ENCODE measurements around the gene IQGAP2.

The IQGAP2 gene

GRCh38 chr5:76690704-76691466 lies 287.8 kb downstream of the IQGAP2 start:
- no peak for DNase-seq (ENCODE audit: low spot score)

DNA sequence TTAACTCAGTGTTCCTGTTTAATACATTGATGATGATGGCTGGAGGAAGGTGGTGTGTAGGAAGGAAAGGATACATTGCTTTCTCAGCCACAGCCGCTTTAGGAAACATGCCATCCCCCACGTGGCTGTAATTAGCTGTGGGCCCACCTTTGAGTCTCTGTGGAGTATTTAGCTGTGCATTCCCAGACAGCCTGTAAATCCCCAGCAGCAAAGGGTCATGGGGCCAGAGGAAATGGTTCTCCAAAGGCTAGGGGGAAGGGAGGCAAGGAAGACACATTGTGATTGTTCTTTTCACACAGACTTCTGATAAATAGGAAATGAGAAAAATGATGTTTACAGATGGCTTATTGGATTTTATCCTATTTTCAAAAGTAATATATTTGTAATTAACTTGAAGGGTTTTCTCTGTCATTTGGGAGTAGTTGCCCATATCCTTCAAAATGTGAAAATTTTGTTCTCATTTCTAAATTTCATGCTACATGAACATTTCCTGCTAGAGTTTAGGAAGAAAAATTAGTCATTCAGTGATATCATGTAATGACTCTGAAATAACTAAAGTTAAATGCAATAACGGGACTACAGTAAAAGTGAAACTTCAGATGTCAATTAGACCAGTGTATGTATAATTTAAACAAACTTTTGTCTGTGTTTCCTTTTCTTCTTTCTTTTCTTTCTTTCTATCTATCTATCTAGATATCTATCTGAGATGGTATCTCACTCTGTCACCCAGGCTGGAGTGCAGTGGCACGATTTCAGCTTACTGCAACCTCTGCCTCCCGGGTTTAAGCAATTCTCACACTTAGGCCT lies 288.6 kb downstream of the IQGAP2 start:
- DNase-seq (ENCODE audit: low spot score) = peak; percentile 12

DNA sequence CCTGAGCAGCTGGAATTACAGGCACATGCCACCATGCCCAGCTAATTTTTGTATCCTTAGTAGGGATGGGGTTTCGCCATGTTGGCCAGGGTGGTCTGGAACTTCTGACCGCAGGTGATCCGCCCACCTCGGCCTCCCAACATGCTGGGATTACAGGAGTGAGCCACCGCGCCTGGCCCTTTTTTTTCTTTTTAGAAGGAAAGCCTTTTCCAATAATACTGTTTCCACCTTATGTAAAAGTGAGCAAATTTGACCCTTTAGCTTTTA lies 289.1 kb downstream of the IQGAP2 start:
- DNase-seq (ENCODE audit: low spot score) = no peak

- DNase-seq (ENCODE audit: low spot score) = no peak
These were observed 289.6 kb downstream of the IQGAP2 start for GRCh38 chr5:76692651-76693050.

GRCh38 chr5:76693141-76693540 lies 290.1 kb downstream of the IQGAP2 start:
- DNase-seq (ENCODE audit: low spot score) = no peak

DNA sequence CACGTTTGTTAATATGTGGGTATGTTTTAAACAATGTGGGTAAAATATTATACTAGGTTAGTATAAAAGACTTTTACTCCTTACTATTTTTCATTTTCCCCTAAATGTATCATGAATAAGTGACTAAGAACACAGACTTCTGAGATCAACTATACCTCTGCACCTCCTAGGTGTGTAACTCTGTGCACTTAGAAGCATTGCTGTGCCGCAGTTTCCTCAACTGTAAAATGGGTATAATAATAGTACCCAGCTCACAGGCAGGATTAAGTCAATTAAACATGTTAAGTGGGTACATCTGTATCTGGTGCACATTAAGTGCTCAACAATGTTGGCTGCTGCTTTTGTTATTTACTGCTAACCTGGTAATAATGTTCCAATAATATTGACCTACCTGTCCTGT lies 291.2 kb downstream of the IQGAP2 start:
- DNase-seq (ENCODE audit: low spot score) = no peak

- DNase-seq (ENCODE audit: low spot score) = no peak
These were observed 292.3 kb downstream of the IQGAP2 start for GRCh38 chr5:76695346-76695745.

- no peak for DNase-seq (ENCODE audit: low spot score)
These were observed 293.2 kb downstream of the IQGAP2 start for GRCh38 chr5:76696251-76696650.

- DNase-seq (ENCODE audit: low spot score) = no peak
These were observed 294.6 kb downstream of the IQGAP2 start for GRCh38 chr5:76697670-76698069.

DNA sequence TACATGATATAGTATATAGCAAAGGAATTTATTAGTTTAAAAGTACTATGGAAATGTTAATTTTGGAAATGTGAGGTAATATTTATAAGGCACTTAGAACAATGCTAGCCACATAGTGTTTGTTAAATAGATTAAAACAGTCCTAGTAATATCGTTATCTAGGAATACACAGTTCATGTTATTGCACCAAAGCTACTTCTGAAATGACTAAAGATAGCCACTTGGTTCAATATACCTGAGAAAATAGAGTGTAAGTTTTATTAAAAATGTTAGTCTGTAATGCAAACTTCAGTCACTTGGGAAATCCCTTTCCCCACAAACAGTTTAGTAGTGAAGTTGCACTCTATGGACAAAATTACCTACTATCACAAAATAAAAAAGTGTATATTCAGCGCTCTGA lies 297.5 kb downstream of the IQGAP2 start:
- DNase-seq (ENCODE audit: low spot score) = no peak

- DNase-seq (ENCODE audit: low spot score) = peak; percentile 28
These were observed 298.2 kb downstream of the IQGAP2 start for GRCh38 chr5:76701298-76701697.

- no peak for DNase-seq (ENCODE audit: low spot score)
These were observed 300.6 kb downstream of the IQGAP2 start for GRCh38 chr5:76703707-76704106.

GRCh38 chr5:76704131-76704663 lies 301.1 kb downstream of the IQGAP2 start:
- DNase-seq (ENCODE audit: low spot score) = no peak

- DNase-seq (ENCODE audit: low spot score) = no peak
These were observed 302.5 kb downstream of the IQGAP2 start for GRCh38 chr5:76705574-76705973.

- DNase-seq (ENCODE audit: low spot score) = peak; percentile 54
These were observed 306.7 kb downstream of the IQGAP2 start for GRCh38 chr5:76709762-76710161.

GRCh38 chr5:76710991-76711390 lies 307.9 kb downstream of the IQGAP2 start:
- no peak for DNase-seq (ENCODE audit: low spot score)

DNA sequence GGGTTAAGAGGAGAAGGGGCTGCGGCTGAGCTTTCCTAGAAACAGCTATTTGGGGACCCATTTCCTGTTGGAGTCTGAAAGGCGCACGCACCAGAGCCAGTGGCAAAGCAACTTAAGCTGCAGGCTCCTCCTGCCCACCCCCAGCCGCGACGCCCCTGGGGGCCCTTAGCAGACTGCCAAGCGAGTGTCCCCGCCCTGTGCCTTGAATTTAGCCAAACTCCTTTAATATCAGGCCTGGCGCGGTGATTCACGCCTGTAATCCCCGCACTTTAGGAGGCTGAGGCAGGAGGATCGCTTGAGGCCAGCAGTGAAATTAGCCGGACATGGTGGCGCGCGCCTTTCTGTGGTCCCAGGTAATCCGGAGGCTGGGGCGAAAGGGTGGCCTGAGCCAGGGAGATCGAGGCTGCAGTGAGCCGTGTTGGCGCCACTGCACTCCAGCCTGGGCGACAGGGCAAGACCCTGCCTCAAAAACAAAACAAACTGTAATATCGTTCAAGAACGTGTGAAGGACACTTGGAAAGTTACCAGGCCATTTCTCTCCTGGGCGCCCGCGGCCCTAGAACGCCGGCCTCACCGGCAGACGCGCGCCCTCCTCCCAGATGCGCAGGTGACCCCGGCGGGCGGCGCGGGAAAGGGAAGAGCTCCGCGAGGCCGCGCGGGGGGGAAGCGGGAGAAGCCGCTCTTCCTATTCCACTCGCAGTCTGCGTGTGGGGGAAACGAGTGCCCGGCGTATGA lies 311.8 kb downstream of the IQGAP2 start:
- DNase-seq (ENCODE audit: low spot score) = peak; percentile 17

GRCh38 chr5:76715486-76715735 lies 312.3 kb downstream of the IQGAP2 start:
- DNase-seq (ENCODE audit: low spot score) = no peak

DNA sequence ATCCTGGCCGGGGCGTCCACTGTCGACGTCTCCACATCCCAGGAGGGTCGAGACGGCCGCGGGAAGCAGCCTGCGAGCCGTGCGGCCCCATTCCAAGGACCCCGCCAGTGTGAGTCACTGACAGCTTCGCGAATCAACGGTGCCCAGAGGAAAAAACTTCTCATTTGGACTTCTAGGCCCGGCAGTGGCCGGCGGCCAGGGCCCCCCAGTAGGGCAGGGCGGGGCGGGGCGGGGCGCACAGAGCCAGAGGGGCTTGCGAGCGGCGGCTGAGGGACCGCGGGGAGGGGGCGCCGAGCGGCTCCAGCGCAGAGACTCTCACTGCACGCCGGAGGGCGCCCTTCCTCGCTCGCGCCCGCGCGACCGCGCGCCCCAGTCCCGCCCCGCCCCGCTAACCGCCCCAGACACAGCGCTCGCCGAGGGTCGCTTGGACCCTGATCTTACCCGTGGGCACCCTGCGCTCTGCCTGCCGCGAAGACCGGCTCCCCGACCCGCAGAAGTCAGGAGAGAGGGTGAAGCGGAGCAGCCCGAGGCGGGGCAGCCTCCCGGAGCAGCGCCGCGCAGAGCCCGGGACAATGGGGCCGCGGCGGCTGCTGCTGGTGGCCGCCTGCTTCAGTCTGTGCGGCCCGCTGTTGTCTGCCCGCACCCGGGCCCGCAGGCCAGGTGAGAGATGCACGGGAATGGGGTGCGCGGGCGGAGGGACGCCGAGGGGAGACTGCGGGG lies 312.8 kb downstream of the IQGAP2 start, which contains the start of gene F2R:
TSS of gene F2R (plus strand) at position 391 of the 720 bp plus-strand sequence. CDS start at position 573, 182 bp downstream.
- peak; percentile 72 for DNase-seq (ENCODE audit: low spot score)

DNA sequence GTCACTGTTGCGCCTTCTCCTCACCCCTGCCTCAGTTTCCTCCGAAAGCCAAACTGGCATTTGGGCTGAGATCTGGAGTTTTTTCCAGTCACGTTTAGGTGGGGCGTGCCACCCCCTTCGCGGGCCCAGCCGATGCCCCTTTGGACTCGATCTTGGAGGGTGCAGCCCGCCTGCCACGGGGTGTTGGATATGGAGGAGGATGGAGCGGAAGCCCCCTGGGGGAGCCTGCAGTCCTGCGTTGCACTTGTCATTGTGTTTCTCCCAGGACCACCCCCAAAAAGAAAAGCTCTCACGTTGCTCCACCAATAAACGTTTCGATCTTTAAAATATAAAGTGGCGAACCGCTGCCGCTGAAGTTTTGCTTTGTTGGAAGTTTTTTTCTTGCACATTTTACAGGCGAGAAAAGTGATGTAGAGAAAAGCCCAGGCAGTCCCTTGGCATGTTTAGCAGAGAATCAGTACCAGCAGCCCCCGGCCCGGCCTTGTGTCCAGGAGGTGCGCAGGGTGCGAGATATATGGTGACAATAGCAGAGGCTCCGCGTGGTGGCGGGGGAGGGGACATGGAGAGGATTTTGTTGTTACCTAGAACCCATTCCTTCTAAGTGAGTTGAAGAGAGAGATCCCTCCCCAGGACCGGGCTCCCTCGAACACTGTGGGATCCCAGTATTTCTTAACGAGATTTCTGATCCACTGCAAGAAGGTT lies 313.5 kb downstream of the IQGAP2 start:
- no peak for DNase-seq (ENCODE audit: low spot score)

DNA sequence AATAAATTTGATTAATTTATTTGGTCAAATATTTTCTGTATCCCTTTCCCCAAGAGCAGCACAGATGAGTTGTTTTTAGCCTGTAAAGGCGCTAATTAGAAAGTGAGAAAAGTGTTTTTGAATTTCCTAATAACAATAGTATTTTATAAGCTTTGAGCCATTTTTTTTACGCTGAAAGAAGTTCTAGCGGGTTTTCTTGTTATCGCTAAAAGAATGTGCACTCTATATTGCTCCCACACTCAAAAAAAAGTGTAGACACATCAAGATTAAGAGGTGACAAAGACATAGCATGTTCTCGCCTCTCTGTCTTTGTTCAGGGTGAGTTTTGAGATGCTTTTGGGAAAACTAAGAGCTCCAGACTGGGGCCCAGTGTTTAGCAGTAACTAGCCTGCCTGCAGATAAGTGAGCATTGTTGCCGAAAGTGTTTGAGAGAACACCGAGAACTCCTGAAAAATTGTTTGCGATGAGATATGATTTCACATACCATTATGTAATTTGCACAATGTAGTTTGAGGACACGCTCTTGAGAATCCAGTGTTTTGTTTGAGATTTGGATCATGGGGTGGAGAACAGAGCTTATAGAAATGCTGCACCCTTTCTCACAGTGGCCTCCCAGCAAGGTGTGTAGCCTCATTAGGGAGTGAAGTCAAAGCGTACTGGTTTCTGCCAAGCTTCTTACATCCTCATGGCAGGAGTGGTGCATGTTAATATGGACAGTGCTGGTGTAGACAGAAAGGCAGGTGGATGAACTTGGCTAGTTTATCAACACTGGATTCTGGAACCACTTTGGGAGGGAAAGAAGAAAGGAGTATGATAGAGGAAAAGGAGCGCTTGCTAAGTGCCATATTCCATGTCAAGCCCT lies 314.4 kb downstream of the IQGAP2 start:
- no peak for DNase-seq (ENCODE audit: low spot score)

Data from GM03348 (cell line).